ENCODE results near the gene EVA1C. TPM values are rescaled to one million over a fixed set of nuclear protein-coding genes. Genes with fewer than 3 reads are reported as not detected.

EVA1C gene
- total RNA-seq, 1 donor from 2014 or later: 1.2 TPM

DNA sequence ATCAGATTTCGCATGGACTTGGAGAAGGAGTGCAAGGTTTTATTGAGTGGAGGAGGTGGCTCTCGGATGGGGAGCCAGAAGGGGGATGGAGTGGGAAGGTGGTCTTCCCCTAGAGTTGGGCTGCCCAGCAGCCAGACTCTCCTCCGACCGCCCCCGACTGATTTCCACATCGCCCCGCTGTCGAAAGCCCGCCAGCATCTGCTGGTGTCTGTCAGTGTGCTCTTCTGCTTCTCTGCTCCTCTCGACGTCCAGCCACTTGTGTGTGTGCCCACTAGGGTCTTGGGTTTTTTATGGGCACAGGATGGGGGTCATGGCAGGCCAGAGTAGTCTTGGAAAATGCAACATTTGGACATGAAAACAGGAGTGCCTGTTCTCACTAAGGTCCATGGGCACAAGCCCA, 40.1 kb downstream of the EVA1C start:
- Mint-ChIP-seq H3K36me3 (no peaks in the 10 kb centered on the region), H3K4me3 (no peak overlapping the region), H3K27ac (no peak overlapping the region), H3K4me1 (peaks cover 6% of the 10 kb centered on the region), H3K9me3 (no peaks in the 10 kb centered on the region), H3K27me3 (ENCODE audit: insufficient read depth, low read depth) (no peaks in the 10 kb centered on the region)
- Histone ChIP-seq H3K4me1 (peaks cover 6% of the 10 kb centered on the region), H3K9me3 (ENCODE audit: low read depth) (no peaks in the 10 kb centered on the region), H3K9ac (no peak overlapping the region), H3K4me2 (no peak overlapping the region), H2AFZ (replicated peaks) (no peak overlapping the region), H4K20me1 (ENCODE audit: low read depth) (no peaks in the 10 kb centered on the region), H3K36me3 (no peaks in the 10 kb centered on the region), H3F3A (ENCODE audit: low read depth) (no peaks in the 10 kb centered on the region), H3K79me2 (ENCODE audit: low read depth) (no peaks in the 10 kb centered on the region), H3K27me3 (no peaks in the 10 kb centered on the region), H3K4me3 (no peak overlapping the region), H3K27ac (no peak overlapping the region)
- no peak for DNase-seq (ENCODE audit: low spot score)
- no peak for TF ChIP-seq EZH2phosphoT487 (IDR thresholded peaks at IDR 0.05)

DNA sequence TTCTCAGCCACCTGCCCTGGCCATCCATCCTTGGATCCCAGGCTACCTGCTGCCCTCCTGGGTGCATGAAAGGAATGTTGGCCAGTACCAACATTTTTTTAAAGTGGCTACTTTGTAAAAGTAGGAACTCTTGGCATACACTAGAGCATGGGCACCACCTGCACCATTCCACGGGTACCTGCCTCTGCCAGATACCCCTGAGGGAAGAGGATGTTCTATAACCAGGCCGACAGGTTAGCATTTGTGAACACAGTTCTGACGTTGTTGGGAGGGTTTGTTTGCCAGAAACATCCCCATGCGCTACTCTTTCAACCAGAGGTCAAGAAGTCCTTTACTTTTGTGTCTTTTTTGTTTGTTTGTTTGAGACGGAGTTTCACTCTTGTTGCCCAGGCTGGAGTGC, 43.0 kb downstream of the EVA1C start:
- Histone ChIP-seq H3K79me2 (ENCODE audit: low read depth) (no peaks in the 10 kb centered on the region), H3K4me1 (peaks cover 7% of the 10 kb centered on the region), H3K4me2 (no peak overlapping the region), H4K20me1 (ENCODE audit: low read depth) (no peaks in the 10 kb centered on the region), H3K36me3 (no peaks in the 10 kb centered on the region), H3K4me3 (no peak overlapping the region), H3K27ac (no peak overlapping the region), H3K27me3 (no peaks in the 10 kb centered on the region), H2AFZ (replicated peaks) (no peak overlapping the region), H3K9ac (no peak overlapping the region), H3K9me3 (ENCODE audit: low read depth) (no peaks in the 10 kb centered on the region), H3F3A (ENCODE audit: low read depth) (no peaks in the 10 kb centered on the region)
- no peaks in the 10 kb centered on the region for H3K36me3 Mint-ChIP-seq
- no peak overlapping the region for H3K4me3 Mint-ChIP-seq
- DNase-seq (ENCODE audit: low spot score): no peak
- TF ChIP-seq EZH2phosphoT487 (IDR thresholded peaks at IDR 0.05) (no peak), EZH2 (IDR thresholded peaks at IDR 0.05) (no peak), CTCF (IDR thresholded peaks at IDR 0.05) (no peak)
- peaks cover 9% of the 10 kb centered on the region for H3K4me1 Mint-ChIP-seq
- H3K27me3 Mint-ChIP-seq (ENCODE audit: insufficient read depth, low read depth): no peaks in the 10 kb centered on the region
- no peaks in the 10 kb centered on the region for H3K9me3 Mint-ChIP-seq
- no peak overlapping the region for H3K27ac Mint-ChIP-seq

- Histone ChIP-seq H3K4me1 (peaks cover 7% of the 10 kb centered on the region), H3K9ac (no peak overlapping the region), H3K9me3 (ENCODE audit: low read depth) (no peaks in the 10 kb centered on the region), H3K79me2 (ENCODE audit: low read depth) (no peaks in the 10 kb centered on the region), H3K4me2 (no peak overlapping the region), H3K36me3 (no peaks in the 10 kb centered on the region), H3K27me3 (no peaks in the 10 kb centered on the region), H3K27ac (no peak overlapping the region), H3F3A (ENCODE audit: low read depth) (no peaks in the 10 kb centered on the region), H3K4me3 (no peak overlapping the region), H4K20me1 (ENCODE audit: low read depth) (no peaks in the 10 kb centered on the region), H2AFZ (replicated peaks) (no peak overlapping the region)
- no peaks in the 10 kb centered on the region for H3K9me3 Mint-ChIP-seq
- H3K36me3 Mint-ChIP-seq: no peaks in the 10 kb centered on the region
- H3K4me1 Mint-ChIP-seq: peaks cover 9% of the 10 kb centered on the region
- H3K27ac Mint-ChIP-seq: no peak overlapping the region
- H3K27me3 Mint-ChIP-seq (ENCODE audit: insufficient read depth, low read depth): no peaks in the 10 kb centered on the region
- no peak for DNase-seq (ENCODE audit: low spot score)
- TF ChIP-seq EZH2phosphoT487 (IDR thresholded peaks at IDR 0.05) (no peak), EZH2 (IDR thresholded peaks at IDR 0.05) (no peak), CTCF (IDR thresholded peaks at IDR 0.05) (no peak)
- no peak overlapping the region for H3K4me3 Mint-ChIP-seq
These were observed 44.0 kb downstream of the EVA1C start for GRCh38 chr21:32456497-32456918.

DNA sequence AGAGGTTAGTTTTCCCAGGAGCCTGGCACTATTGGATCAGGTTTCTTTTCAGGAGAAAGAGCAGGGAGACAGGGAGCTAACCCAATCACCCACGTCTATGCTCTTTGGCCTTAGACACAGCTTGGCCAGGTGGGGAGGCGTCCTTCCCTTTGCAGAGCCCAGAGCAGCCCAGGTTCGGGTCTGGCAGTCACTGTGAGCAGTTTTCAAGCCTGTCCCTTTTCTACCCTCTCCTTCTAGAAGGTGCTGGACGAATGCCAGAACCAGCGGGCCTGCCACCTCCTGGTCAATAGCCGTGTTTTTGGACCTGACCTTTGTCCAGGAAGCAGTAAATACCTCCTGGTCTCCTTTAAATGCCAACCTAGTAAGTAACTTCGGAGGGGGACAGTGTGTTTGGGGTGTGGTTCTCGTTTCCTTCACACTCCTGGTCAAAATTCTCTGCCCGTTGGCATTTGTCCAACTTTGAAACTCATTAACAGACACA, 44.9 kb downstream of the EVA1C start:
- H3K36me3 Mint-ChIP-seq: no peaks in the 10 kb centered on the region
- no peak overlapping the region for H3K4me3 Mint-ChIP-seq
- Histone ChIP-seq H3K4me2 (no peak overlapping the region), H3K4me1 (peaks cover 7% of the 10 kb centered on the region), H3K79me2 (ENCODE audit: low read depth) (no peaks in the 10 kb centered on the region), H3K4me3 (no peak overlapping the region), H3F3A (ENCODE audit: low read depth) (no peaks in the 10 kb centered on the region), H4K20me1 (ENCODE audit: low read depth) (no peaks in the 10 kb centered on the region), H3K9me3 (ENCODE audit: low read depth) (no peaks in the 10 kb centered on the region), H3K9ac (no peak overlapping the region), H3K27ac (no peak overlapping the region), H3K27me3 (no peaks in the 10 kb centered on the region), H2AFZ (replicated peaks) (no peak overlapping the region), H3K36me3 (no peaks in the 10 kb centered on the region)
- H3K27me3 Mint-ChIP-seq (ENCODE audit: insufficient read depth, low read depth): no peaks in the 10 kb centered on the region
- DNase-seq (ENCODE audit: low spot score): no peak
- peaks cover 9% of the 10 kb centered on the region for H3K4me1 Mint-ChIP-seq
- H3K27ac Mint-ChIP-seq: peak overlapping the region; percentile 38
- peaks cover 3% of the 10 kb centered on the region for H3K9me3 Mint-ChIP-seq
- TF ChIP-seq CTCF (IDR thresholded peaks at IDR 0.05) (no peak), EZH2phosphoT487 (IDR thresholded peaks at IDR 0.05) (no peak)

Data from neural progenitor cell (in vitro differentiated cells).